Daoy (cell line): ENCODE measurements around the gene UBAC2. TPM values are rescaled to one million over a fixed set of nuclear protein-coding genes. Genes with fewer than 3 reads are reported as not detected.
"Not testable (repeated sequence)": the region's sequence is repeated elsewhere in the genome, so short reads cannot be mapped to it uniquely, and the experiment has no call there.

Experiments
- DNase-seq: peaks from one replicate; pipeline ENCODE4 v3.0.0-alpha.2; 2015; ENCODE audit warnings: low read depth
- total RNA-seq: library from RNA; depleted of rRNA; stranded (reverse); fragments of >200 nt; shearing (Covaris generic); gene quantifications from 2 replicates; pipeline ENCODE4 v1.2.3, GENCODE V29; 2014

UBAC2 gene
- total RNA-seq, 1 experiment from 2014 or later = 24.2 TPM

- DNase-seq = no peak
Observed at GRCh38 chr13:99214731-99215130, 14.1 kb downstream of the UBAC2 start.

GRCh38 chr13:99215184-99215830 is 14.7 kb downstream of the UBAC2 start:
- no peak for DNase-seq

- no peak for DNase-seq
Observed at GRCh38 chr13:99217461-99218110, 16.9 kb downstream of the UBAC2 start.

GRCh38 chr13:99218126-99218525 is 17.5 kb downstream of the UBAC2 start:
- no peak for DNase-seq

- no peak for DNase-seq
Observed at GRCh38 chr13:99218545-99218944, 17.9 kb downstream of the UBAC2 start.

- no peak for DNase-seq
Observed at GRCh38 chr13:99218969-99219368, 18.3 kb downstream of the UBAC2 start.

GRCh38 chr13:99220199-99220935 is 19.7 kb downstream of the UBAC2 start:
- peak; percentile 16 for DNase-seq

- no peak for DNase-seq
Observed at GRCh38 chr13:99221567-99222239, 21.0 kb downstream of the UBAC2 start.

GRCh38 chr13:99223587-99223986 is 22.9 kb downstream of the UBAC2 start:
- DNase-seq = no peak

GRCh38 chr13:99224021-99224420 is 23.4 kb downstream of the UBAC2 start:
- no peak for DNase-seq

GRCh38 chr13:99225078-99225477 is 24.4 kb downstream of the UBAC2 start:
- no peak for DNase-seq

GRCh38 chr13:99226513-99226912 is 25.9 kb downstream of the UBAC2 start:
- no peak for DNase-seq

GRCh38 chr13:99227331-99227900 is 26.8 kb downstream of the UBAC2 start:
- no peak for DNase-seq

GRCh38 chr13:99227909-99228688 is 27.4 kb downstream of the UBAC2 start:
- DNase-seq = no peak

GRCh38 chr13:99228737-99229691 is 28.4 kb downstream of the UBAC2 start:
- peak; percentile 42 for DNase-seq

- not testable (repeated sequence) for DNase-seq
Observed at GRCh38 chr13:99230588-99230987, 29.9 kb downstream of the UBAC2 start.

- DNase-seq = no peak
Observed at GRCh38 chr13:99230991-99231390, 30.3 kb downstream of the UBAC2 start.

GRCh38 chr13:99231721-99232120 is 31.1 kb downstream of the UBAC2 start:
- DNase-seq = no peak

- no peak for DNase-seq
Observed at GRCh38 chr13:99237981-99238662, 37.5 kb downstream of the UBAC2 start.
